HepG2 (cell line): ENCODE measurements around the gene MEIG1.

Experiments
- EZH2 ChIP-seq: conservative IDR thresholded peaks from 2 replicates; pipeline ENCODE4 v1.6.1; 2012; ENCODE audit warnings: mild to moderate bottlenecking, low read depth, low read length, moderate library complexity
- FOSL2 ChIP-seq: sonication (generic); formaldehyde crosslinking; IDR thresholded peaks from 2 replicates; pipeline ENCODE4 v1.4.0; 2020; ENCODE audit warnings: missing genetic modification reagents
- KAT7 ChIP-seq: IDR thresholded peaks from 2 replicates; pipeline ENCODE4 v1.6.1; 2018; ENCODE audit warnings: borderline replicate concordance, missing compliant biosample characterization
- POLR2A ChIP-seq, 2 experiments: IDR thresholded peaks; 2 replicates each; pipeline ENCODE4 v1.6.1; 2011; ENCODE audit warnings: low read depth in 2 of 2, low read length in 2 of 2, mild to moderate bottlenecking in 1 of 2, moderate library complexity in 1 of 2; ENCODE audit not compliant: insufficient read depth in 1 of 2
- POLR2AphosphoS5 ChIP-seq: IDR thresholded peaks from 2 replicates; pipeline ENCODE4 v1.6.1; 2012; ENCODE audit warnings: low read depth, low read length
- RAD21 ChIP-seq: fragments of 450-650 bp; formaldehyde crosslinking; IDR thresholded peaks from 2 replicates; pipeline ENCODE4 v1.5.0; 2020; ENCODE audit warnings: mild to moderate bottlenecking
- RFX5 ChIP-seq: IDR thresholded peaks from 2 replicates; pipeline ENCODE4 v1.6.1; 2011; ENCODE audit warnings: low read depth, low read length, improper control_type of control experiment
- RXRA ChIP-seq: sonication (generic); formaldehyde crosslinking; IDR thresholded peaks from 2 replicates; pipeline ENCODE4 v1.5.1; 2020; ENCODE audit warnings: missing genetic modification reagents
- SMYD3 ChIP-seq: sonication (generic); formaldehyde crosslinking; IDR thresholded peaks from 2 replicates; pipeline ENCODE4 v1.8.1; 2023; ENCODE audit warnings: mild to moderate bottlenecking, missing genetic modification reagents
- STAG1 ChIP-seq: sonication (generic); formaldehyde crosslinking; IDR thresholded peaks from 2 replicates; pipeline ENCODE4 v1.4.0; 2020; ENCODE audit warnings: missing genetic modification reagents
- TAF1 ChIP-seq: sonication (generic); formaldehyde crosslinking; IDR thresholded peaks from 2 replicates; pipeline ENCODE4 v1.4.0; 2020; ENCODE audit warnings: missing genetic modification reagents
- TCF7 ChIP-seq: sonication (generic); IDR thresholded peaks from 2 replicates; pipeline ENCODE4 v1.6.1; 2016; ENCODE audit warnings: antibody characterized with exemption, low read depth
- ZNF10 ChIP-seq: sonication (generic); formaldehyde crosslinking; IDR thresholded peaks from 2 replicates; pipeline ENCODE4 v1.4.0; 2020; ENCODE audit warnings: mild to moderate bottlenecking, low read depth, missing genetic modification reagents, borderline replicate concordance

DNA sequence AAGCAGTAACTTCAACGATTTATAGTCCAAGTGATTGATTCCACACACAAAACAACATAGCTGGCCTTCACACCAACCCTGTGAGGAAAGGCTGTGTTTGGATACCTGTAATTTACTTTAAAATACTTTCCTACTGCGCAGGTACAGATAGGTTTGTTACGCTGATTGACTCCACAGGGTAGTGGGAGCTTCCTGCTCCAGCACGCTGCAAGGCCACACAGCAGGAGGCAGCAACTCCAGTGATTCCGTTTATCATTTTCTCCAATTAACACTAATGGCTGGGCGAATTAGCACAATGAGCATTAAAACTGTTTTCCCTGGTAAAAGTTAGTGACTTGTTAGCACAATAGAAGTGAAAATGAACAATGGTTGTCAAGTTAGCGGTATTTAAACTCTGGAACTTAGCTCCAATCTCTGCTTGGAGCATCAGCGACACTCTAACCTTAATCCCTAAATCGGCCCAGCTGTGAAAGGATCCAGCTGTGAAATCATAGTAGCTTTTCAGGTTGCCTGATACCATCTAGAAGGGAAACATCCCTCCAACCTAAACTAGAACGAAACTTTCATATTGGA, 6.3 kb upstream of the MEIG1 start:
- TF ChIP-seq SMYD3 (CRISPR knock-in tag), result no peak
- TF ChIP-seq EZH2, result no peak
- no peak for TF ChIP-seq RFX5
- TF ChIP-seq STAG1 (CRISPR knock-in tag), result no peak
- TF ChIP-seq TCF7, result no peak
- TF ChIP-seq RXRA, result no peak
- TF ChIP-seq RAD21 (CRISPR knock-in tag), result no peak
- TF ChIP-seq FOSL2, result no peak
- TF ChIP-seq TAF1 (CRISPR knock-in tag), result no peak
- TF ChIP-seq POLR2A (IDR thresholded peaks at IDR 0.05; ENCODE audit: insufficient read depth in 1 of 2, low read depth in 2 of 2, low read length in 2 of 2), result no peak
- TF ChIP-seq ZNF10 (CRISPR knock-in tag), result no peak
- no peak for TF ChIP-seq POLR2AphosphoS5
- no peak for TF ChIP-seq KAT7 (CRISPR knock-in tag)
